ENCODE measurements around the gene IVL. TPM values are rescaled to one million over a fixed set of nuclear protein-coding genes. Genes with fewer than 3 reads are reported as not detected.

Gene IVL
- total and polyA plus RNA-seq, 4 donors: 0.22 to 0.52 (median 0.31) TPM; not detected in 1

DNA sequence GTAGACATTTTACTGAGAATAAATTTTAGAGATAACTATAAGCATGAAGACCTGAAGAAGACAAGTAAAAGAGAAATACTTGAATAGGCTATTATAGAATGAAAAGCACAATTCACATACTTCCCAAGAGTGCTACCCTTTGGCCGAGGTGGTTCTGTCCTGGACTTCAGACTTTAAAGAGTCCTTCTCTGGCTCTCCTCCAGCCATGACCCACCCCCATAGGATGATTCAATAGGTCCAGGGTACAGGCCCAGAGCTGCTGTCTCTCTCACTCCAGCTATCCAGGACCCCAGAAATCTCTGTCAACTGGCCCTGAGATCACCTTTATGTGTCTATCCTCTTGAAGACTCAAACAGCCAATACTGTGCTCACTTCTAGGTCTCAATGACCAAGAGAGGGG, 31.5 kb upstream of the IVL start:
- Histone ChIP-seq H3K4me3 (no peak overlapping the region), H3K36me3 (ENCODE audit: control insufficient read depth in 4 of 4, insufficient read depth in 4 of 4, low read length in 4 of 4) (no peaks in the 10 kb centered on the region)
- 77 to 86% methylated on average over 1 of the region's 1 CpG for WGBS, 2 donors

DNA sequence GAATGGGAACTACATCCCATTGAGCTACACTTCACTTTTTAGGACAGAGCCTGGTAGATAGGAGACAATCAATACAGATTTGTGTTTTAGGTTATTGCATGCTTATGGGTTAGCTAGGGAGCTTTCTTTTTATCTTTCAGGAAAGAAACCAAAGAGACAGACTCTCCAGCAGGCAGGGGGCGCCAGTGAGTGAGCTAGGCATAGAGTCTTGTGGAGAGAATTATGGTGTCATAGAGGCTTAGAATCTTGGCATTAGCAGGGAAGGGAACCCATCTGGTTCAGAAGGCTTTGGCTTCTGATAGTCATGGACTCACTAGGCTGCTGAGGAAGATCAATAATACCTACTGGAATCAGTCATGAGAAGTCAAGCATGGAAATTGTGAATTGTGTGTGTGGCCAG, 30.3 kb upstream of the IVL start, which contains the start of gene SMCP:
TSS of gene SMCP (plus strand) at position 281 of the 400 bp plus-strand sequence. CDS start 6,101 bp downstream, outside the sequence.
- TF ChIP-seq, protein P1, sequence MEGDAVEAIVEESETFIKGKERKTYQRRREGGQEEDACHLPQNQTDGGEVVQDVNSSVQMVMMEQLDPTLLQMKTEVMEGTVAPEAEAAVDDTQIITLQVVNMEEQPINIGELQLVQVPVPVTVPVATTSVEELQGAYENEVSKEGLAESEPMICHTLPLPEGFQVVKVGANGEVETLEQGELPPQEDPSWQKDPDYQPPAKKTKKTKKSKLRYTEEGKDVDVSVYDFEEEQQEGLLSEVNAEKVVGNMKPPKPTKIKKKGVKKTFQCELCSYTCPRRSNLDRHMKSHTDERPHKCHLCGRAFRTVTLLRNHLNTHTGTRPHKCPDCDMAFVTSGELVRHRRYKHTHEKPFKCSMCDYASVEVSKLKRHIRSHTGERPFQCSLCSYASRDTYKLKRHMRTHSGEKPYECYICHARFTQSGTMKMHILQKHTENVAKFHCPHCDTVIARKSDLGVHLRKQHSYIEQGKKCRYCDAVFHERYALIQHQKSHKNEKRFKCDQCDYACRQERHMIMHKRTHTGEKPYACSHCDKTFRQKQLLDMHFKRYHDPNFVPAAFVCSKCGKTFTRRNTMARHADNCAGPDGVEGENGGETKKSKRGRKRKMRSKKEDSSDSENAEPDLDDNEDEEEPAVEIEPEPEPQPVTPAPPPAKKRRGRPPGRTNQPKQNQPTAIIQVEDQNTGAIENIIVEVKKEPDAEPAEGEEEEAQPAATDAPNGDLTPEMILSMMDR (IDR thresholded peaks at IDR 0.05; ENCODE audit: control extremely low read depth, extremely low read depth): no peak

More for the DNA sequence above, 31.5 kb upstream of the IVL start:
- no peaks in the 10 kb centered on the region for H3K4me1 ChIP-seq (ENCODE audit: control insufficient read depth in 5 of 5, insufficient read depth in 5 of 5, low read length in 5 of 5)
- H3K27ac ChIP-seq (ENCODE audit: low read depth in 1 of 2, low read length in 1 of 2): no peak overlapping the region
- ATAC-seq (ENCODE audit: insufficient read depth, low FRiP score) (no peak), DNase-seq (no peak)
- TF ChIP-seq, protein P1 (IDR thresholded peaks at IDR 0.05; ENCODE audit: control extremely low read depth, extremely low read depth): no peak
- H3K9me3 ChIP-seq (ENCODE audit: control insufficient read depth in 4 of 4, insufficient read depth in 3 of 4, low read length in 3 of 4): peaks cover 0 to 6% (median 2%) of the 10 kb centered on the region in 4 donors
- no peak overlapping the region for H3K9ac ChIP-seq (ENCODE audit: insufficient read depth in 1 of 2, low read length in 2 of 2)
- H3K27me3 ChIP-seq (ENCODE audit: control insufficient read depth in 3 of 3, insufficient read depth in 3 of 3, low read length in 2 of 3): no peaks in the 10 kb centered on the region

DNA sequence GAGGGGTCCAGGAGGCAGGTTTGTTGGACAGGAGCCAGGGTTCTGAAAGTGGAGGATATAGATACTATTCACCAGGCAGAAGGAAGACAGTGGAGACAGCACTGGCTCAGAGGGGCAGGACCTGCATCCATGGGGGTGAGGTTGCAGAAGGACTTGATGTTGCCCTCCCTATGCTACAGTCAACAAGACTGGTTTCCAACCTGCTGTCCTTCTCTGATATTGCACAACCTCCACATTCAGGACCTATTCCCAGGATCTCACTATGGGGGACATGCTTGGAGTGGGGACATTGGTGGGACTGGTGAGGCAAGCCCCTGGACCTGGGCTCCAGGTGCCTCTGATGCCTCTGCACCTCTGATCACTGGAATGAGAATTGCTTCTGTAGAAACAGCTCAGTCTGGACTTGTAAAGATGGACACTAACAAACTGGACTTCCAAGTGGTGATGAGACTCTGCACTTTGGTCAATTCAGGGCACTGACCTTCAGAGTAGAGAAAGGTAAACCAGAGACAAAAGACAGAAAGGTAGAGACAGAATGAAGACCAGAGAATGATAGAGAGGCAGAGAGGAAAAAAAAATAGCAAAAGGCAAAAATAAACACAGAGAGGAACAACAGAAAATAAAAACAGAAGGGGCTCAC, 28.7 kb upstream of the IVL start:
- ATAC-seq (ENCODE audit: insufficient read depth, low FRiP score): no peak
- no peak overlapping the region for H3K4me3 ChIP-seq

More for the DNA sequence above, 30.3 kb upstream of the IVL start, which contains the start of gene SMCP:
- ATAC-seq (ENCODE audit: insufficient read depth, low FRiP score) (no peak), DNase-seq (no peak)
- Histone ChIP-seq H3K9ac (ENCODE audit: insufficient read depth in 1 of 2, low read length in 2 of 2) (no peak within 1 kb of the TSS), H3K27ac (ENCODE audit: low read depth in 1 of 2, low read length in 1 of 2) (no peak within 1 kb of the TSS), H3K36me3 (ENCODE audit: control insufficient read depth in 4 of 4, insufficient read depth in 4 of 4, low read length in 4 of 4) (no peaks in the 10 kb centered on the region), H3K9me3 (ENCODE audit: control insufficient read depth in 4 of 4, insufficient read depth in 3 of 4, low read length in 3 of 4) (peaks cover 0 to 6% (median 2%) of the 10 kb centered on the region in 4 donors), H3K4me3 (no peak within 1 kb of the TSS), H3K27me3 (ENCODE audit: control insufficient read depth in 3 of 3, insufficient read depth in 3 of 3, low read length in 2 of 3) (no peaks in the 10 kb centered on the region), H3K4me1 (ENCODE audit: control insufficient read depth in 5 of 5, insufficient read depth in 5 of 5, low read length in 5 of 5) (no peaks in the 10 kb centered on the region)
- 0 to 13% methylated on average over 1 of the region's 1 CpG for WGBS, 2 donors

More for the DNA sequence above, 28.7 kb upstream of the IVL start:
- H3K9me3 ChIP-seq (ENCODE audit: control insufficient read depth in 4 of 4, insufficient read depth in 3 of 4, low read length in 3 of 4): peaks cover 0 to 6% (median 2%) of the 10 kb centered on the region in 4 donors
- H3K27ac ChIP-seq (ENCODE audit: low read depth in 1 of 2, low read length in 1 of 2): no peak overlapping the region
- H3K27me3 ChIP-seq (ENCODE audit: control insufficient read depth in 3 of 3, insufficient read depth in 3 of 3, low read length in 2 of 3): no peaks in the 10 kb centered on the region
- TF ChIP-seq, protein P1 (IDR thresholded peaks at IDR 0.05; ENCODE audit: control extremely low read depth, extremely low read depth): no peak
- no peaks in the 10 kb centered on the region for H3K36me3 ChIP-seq (ENCODE audit: control insufficient read depth in 4 of 4, insufficient read depth in 4 of 4, low read length in 4 of 4)
- no peaks in the 10 kb centered on the region for H3K4me1 ChIP-seq (ENCODE audit: control insufficient read depth in 5 of 5, insufficient read depth in 5 of 5, low read length in 5 of 5)
- no peak for DNase-seq
- no peak overlapping the region for H3K9ac ChIP-seq (ENCODE audit: insufficient read depth in 1 of 2, low read length in 2 of 2)
